ENCODE results near the gene CMTM7. TPM values are rescaled to one million over a fixed set of nuclear protein-coding genes. Genes with fewer than 3 reads are reported as not detected.

CMTM7 gene
- total RNA-seq, 1 donor from 2014 or later, result 20.4 TPM

DNA sequence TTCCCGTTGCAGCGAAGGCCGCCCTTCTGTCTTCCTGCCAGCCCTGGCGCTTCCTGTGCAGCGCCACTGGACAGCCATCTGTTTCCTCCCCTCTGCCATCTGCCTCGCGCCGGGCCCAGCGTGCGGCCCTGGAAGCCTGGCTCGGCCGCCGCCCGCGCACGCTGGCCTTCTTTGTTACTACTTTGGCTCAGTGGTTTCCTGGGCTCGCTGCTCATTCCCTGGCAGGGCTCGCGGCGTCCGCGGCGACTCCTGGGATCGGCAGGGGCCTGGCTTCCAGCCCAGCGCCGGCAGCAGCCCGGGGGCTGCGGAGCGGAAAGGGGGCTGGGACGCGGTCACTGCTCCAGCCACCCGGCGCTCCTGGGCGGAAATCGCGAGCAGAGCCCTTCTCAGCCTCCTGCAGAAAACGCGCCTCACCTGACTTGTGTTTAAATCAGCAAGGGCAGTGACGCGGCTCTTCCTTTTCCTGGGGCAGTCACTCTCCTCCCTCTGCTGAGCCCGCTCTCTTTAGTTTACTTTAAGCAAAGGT, 10.0 kb downstream of the CMTM7 start:
- TF ChIP-seq, protein P1, sequence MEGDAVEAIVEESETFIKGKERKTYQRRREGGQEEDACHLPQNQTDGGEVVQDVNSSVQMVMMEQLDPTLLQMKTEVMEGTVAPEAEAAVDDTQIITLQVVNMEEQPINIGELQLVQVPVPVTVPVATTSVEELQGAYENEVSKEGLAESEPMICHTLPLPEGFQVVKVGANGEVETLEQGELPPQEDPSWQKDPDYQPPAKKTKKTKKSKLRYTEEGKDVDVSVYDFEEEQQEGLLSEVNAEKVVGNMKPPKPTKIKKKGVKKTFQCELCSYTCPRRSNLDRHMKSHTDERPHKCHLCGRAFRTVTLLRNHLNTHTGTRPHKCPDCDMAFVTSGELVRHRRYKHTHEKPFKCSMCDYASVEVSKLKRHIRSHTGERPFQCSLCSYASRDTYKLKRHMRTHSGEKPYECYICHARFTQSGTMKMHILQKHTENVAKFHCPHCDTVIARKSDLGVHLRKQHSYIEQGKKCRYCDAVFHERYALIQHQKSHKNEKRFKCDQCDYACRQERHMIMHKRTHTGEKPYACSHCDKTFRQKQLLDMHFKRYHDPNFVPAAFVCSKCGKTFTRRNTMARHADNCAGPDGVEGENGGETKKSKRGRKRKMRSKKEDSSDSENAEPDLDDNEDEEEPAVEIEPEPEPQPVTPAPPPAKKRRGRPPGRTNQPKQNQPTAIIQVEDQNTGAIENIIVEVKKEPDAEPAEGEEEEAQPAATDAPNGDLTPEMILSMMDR (conservative IDR thresholded peaks at IDR 0.05), result no peak
- peak; percentile 77 for DNase-seq (ENCODE audit: extremely low spot score, unreplicated experiment)
- Mint-ChIP-seq H3K27ac (peak overlapping the region; percentile 89), H3K36me3 (peaks cover 4% of the 10 kb centered on the region), H3K27me3 (no peaks in the 10 kb centered on the region), H3K4me1 (ENCODE audit: unreplicated experiment) (peaks cover 26% of the 10 kb centered on the region), H3K9me3 (peaks cover 3% of the 10 kb centered on the region), H3K4me3 (peak overlapping the region; percentile 85)

- Mint-ChIP-seq H3K4me1 (ENCODE audit: unreplicated experiment) (peaks cover 17% of the 10 kb centered on the region), H3K4me3 (no peak overlapping the region), H3K36me3 (peaks cover 4% of the 10 kb centered on the region), H3K9me3 (peaks cover 3% of the 10 kb centered on the region), H3K27me3 (no peaks in the 10 kb centered on the region), H3K27ac (no peak overlapping the region)
- TF ChIP-seq, protein P1 (conservative IDR thresholded peaks at IDR 0.05), result no peak
- DNase-seq (ENCODE audit: extremely low spot score, unreplicated experiment), result no peak
Measured at GRCh38 chr3:32403663-32404062, 12.0 kb downstream of the CMTM7 start.

- Mint-ChIP-seq H3K4me1 (ENCODE audit: unreplicated experiment) (peaks cover 9% of the 10 kb centered on the region), H3K9me3 (peaks cover 3% of the 10 kb centered on the region), H3K4me3 (no peak overlapping the region), H3K36me3 (peaks cover 4% of the 10 kb centered on the region), H3K27ac (no peak overlapping the region), H3K27me3 (no peaks in the 10 kb centered on the region)
- DNase-seq (ENCODE audit: extremely low spot score, unreplicated experiment), result no peak
- TF ChIP-seq, protein P1 (conservative IDR thresholded peaks at IDR 0.05), result no peak
Measured at GRCh38 chr3:32404714-32405113, 13.1 kb downstream of the CMTM7 start.

GRCh38 chr3:32405155-32405554, 13.5 kb downstream of the CMTM7 start:
- DNase-seq (ENCODE audit: extremely low spot score, unreplicated experiment), result no peak
- no peak overlapping the region for H3K4me3 Mint-ChIP-seq
- H3K36me3 Mint-ChIP-seq, result peaks cover 4% of the 10 kb centered on the region
- H3K27ac Mint-ChIP-seq, result no peak overlapping the region
- peaks cover 13% of the 10 kb centered on the region for H3K4me1 Mint-ChIP-seq (ENCODE audit: unreplicated experiment)
- H3K9me3 Mint-ChIP-seq, result peaks cover 3% of the 10 kb centered on the region
- H3K27me3 Mint-ChIP-seq, result no peaks in the 10 kb centered on the region
- TF ChIP-seq, protein P1 (conservative IDR thresholded peaks at IDR 0.05), result no peak

- TF ChIP-seq, protein P1 (conservative IDR thresholded peaks at IDR 0.05), result no peak
- DNase-seq (ENCODE audit: extremely low spot score, unreplicated experiment), result no peak
- no peaks in the 10 kb centered on the region for H3K27me3 Mint-ChIP-seq
- no peak overlapping the region for H3K4me3 Mint-ChIP-seq
- peaks cover 4% of the 10 kb centered on the region for H3K36me3 Mint-ChIP-seq
- no peak overlapping the region for H3K27ac Mint-ChIP-seq
- H3K9me3 Mint-ChIP-seq, result peaks cover 3% of the 10 kb centered on the region
- peaks cover 20% of the 10 kb centered on the region for H3K4me1 Mint-ChIP-seq (ENCODE audit: unreplicated experiment)
Measured at GRCh38 chr3:32405711-32406323, 14.2 kb downstream of the CMTM7 start.
